ENCODE data around the gene PCDHGA11. TPM values are rescaled to one million over a fixed set of nuclear protein-coding genes. Genes with fewer than 3 reads are reported as not detected.
A peak's percentile ranks its signal among the peaks of the same experiment; 100 is the strongest.
"Not testable (repeated sequence)": the region's sequence is repeated elsewhere in the genome, so short reads cannot be mapped to it uniquely, and the experiment has no call there.

The PCDHGA11 gene
- total and polyA plus RNA-seq, 2 experiments from 2014 or later, result 1.8 to 2.7 TPM

DNA sequence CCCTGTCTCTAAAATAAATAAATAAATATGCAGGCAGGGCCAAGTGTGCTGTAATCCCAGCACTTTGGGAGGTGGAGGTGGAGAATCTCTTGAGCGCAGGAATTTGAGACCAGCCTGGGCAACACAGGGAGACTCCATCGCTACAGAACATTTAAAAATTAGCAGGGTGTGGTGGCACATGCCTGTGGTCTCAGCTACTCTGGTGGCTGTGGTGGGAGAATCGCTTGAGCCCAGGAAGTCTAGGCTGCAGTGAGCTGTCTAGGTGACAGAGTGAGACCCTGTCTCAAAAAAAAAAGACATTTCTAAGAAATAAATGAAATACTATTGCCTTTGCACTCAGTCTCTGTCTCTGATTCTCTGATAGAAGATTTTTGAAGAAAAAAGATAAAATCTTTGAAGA, 9.3 kb upstream of the PCDHGA11 start:
- Histone ChIP-seq H3K4me1 (ENCODE audit: insufficient read depth) (no peaks in the 10 kb centered on the region), H3K9me3 (ENCODE audit: low read depth) (peaks cover 43% of the 10 kb centered on the region), H4K20me1 (ENCODE audit: insufficient read depth, poor library complexity, severe bottlenecking) (no peaks in the 10 kb centered on the region), H3K9me2 (replicated peaks; ENCODE audit: insufficient read depth) (no peaks in the 10 kb centered on the region), H3K36me3 (replicated peaks; ENCODE audit: insufficient read depth, low read depth) (peaks cover 7% of the 10 kb centered on the region), H3K79me2 (peaks cover 25% of the 10 kb centered on the region), H3K4me2 (peak overlapping the region; percentile 41), H3K27me3 (no peaks in the 10 kb centered on the region), H2AFZ (no peak overlapping the region), H3K4me3 (no peak overlapping the region), H3K27ac (no peak overlapping the region)
- 97% methylated on average over 3 of the region's 3 CpGs for WGBS (ENCODE audit: low lambda C conversion rate, missing lambda C conversion rate)
- no peak for DNase-seq (ENCODE audit: low spot score)
- TF ChIP-seq, protein P1, sequence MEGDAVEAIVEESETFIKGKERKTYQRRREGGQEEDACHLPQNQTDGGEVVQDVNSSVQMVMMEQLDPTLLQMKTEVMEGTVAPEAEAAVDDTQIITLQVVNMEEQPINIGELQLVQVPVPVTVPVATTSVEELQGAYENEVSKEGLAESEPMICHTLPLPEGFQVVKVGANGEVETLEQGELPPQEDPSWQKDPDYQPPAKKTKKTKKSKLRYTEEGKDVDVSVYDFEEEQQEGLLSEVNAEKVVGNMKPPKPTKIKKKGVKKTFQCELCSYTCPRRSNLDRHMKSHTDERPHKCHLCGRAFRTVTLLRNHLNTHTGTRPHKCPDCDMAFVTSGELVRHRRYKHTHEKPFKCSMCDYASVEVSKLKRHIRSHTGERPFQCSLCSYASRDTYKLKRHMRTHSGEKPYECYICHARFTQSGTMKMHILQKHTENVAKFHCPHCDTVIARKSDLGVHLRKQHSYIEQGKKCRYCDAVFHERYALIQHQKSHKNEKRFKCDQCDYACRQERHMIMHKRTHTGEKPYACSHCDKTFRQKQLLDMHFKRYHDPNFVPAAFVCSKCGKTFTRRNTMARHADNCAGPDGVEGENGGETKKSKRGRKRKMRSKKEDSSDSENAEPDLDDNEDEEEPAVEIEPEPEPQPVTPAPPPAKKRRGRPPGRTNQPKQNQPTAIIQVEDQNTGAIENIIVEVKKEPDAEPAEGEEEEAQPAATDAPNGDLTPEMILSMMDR (IDR thresholded peaks at IDR 0.05; ENCODE audit: poor library complexity), result no peak
- TF ChIP-seq EZH2 (IDR thresholded peaks at IDR 0.05; ENCODE audit: borderline replicate concordance), result no peak
- no peak for TF ChIP-seq EZH2phosphoT487 (IDR thresholded peaks at IDR 0.05; ENCODE audit: low read depth, severe bottlenecking, unreplicated experiment)

DNA sequence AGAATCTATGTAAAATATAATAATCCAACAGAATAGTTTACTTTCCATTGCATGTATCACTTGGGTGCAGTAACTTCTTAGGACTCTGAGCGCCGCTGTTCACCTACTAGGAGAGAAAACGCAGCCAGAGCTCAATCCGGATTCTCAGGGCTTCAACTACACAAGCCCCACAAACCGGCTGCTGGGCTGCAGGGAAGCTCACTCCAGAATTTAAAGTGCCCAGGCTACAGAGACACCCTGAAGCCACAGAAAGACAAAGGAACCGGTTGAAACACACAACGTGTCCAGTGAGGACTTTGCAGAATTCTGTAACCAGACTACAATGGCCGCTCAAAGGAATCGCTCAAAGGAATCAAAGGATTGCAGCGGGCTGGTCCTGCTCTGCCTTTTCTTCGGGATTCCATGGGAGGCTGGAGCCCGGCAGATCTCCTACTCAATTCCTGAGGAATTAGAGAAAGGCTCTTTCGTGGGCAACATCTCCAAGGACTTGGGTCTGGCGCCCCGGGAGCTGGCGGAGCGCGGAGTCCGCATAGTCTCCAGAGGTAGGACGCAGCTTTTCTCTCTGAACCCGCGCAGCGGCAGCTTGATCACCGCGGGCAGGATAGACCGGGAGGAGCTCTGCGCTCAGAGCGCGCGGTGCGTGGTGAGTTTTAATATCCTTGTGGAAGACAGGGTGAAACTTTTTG, 7.9 kb upstream of the PCDHGA11 start, which contains the start of gene PCDHGA10:
PCDHGA10 (plus strand) TSS at position 134 of the 686 bp plus-strand sequence; CDS start at position 323, 189 bp downstream.
- Histone ChIP-seq H3K9me3 (ENCODE audit: low read depth) (peaks cover 44% of the 10 kb centered on the region), H4K20me1 (ENCODE audit: insufficient read depth, poor library complexity, severe bottlenecking) (no peaks in the 10 kb centered on the region), H3K27me3 (no peaks in the 10 kb centered on the region), H2AFZ (peak within 1 kb of the TSS; percentile 53), H3K9me2 (replicated peaks; ENCODE audit: insufficient read depth) (no peaks in the 10 kb centered on the region), H3K4me1 (ENCODE audit: insufficient read depth) (no peaks in the 10 kb centered on the region), H3K36me3 (replicated peaks; ENCODE audit: insufficient read depth, low read depth) (peaks cover 4% of the 10 kb centered on the region), H3K4me3 (peak within 1 kb of the TSS; percentile 44), H3K79me2 (peaks cover 25% of the 10 kb centered on the region), H3K27ac (peak within 1 kb of the TSS; percentile 54), H3K4me2 (peak within 1 kb of the TSS; percentile 73)
- DNase-seq (ENCODE audit: low spot score), result peak; percentile 74
- TF ChIP-seq, protein P1 (IDR thresholded peaks at IDR 0.05; ENCODE audit: poor library complexity), result peak; percentile 49
- no peak for TF ChIP-seq EZH2phosphoT487 (IDR thresholded peaks at IDR 0.05; ENCODE audit: low read depth, severe bottlenecking, unreplicated experiment)
- WGBS (ENCODE audit: low lambda C conversion rate, missing lambda C conversion rate), result 49% methylated on average over 31 of the region's 31 CpGs

DNA sequence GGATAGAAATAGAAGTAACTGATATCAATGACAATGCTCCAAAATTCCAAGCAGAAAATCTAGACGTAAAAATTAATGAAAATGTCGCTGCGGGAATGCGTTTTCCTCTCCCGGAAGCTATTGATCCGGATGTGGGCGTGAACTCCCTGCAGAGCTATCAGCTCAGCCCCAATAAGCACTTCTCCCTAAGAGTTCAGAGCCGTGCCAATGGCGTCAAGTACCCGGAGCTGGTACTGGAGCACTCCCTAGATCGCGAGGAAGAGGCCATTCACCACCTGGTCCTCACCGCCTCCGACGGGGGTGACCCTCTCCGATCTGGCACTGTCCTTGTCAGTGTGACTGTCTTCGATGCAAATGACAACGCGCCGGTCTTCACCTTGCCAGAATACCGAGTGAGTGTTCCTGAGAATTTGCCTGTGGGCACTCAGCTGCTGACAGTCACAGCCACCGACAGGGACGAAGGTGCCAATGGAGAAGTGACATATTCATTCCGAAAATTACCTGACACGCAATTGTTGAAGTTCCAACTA, 7.2 kb upstream of the PCDHGA11 start:
- H3K27me3 ChIP-seq, result no peaks in the 10 kb centered on the region
- 74% methylated on average over 25 of the region's 25 CpGs for WGBS (ENCODE audit: low lambda C conversion rate, missing lambda C conversion rate)
- TF ChIP-seq EZH2 (IDR thresholded peaks at IDR 0.05; ENCODE audit: borderline replicate concordance), result no peak
- TF ChIP-seq EZH2phosphoT487 (IDR thresholded peaks at IDR 0.05; ENCODE audit: low read depth, severe bottlenecking, unreplicated experiment), result no peak
- TF ChIP-seq, protein P1 (IDR thresholded peaks at IDR 0.05; ENCODE audit: poor library complexity), result no peak

DNA sequence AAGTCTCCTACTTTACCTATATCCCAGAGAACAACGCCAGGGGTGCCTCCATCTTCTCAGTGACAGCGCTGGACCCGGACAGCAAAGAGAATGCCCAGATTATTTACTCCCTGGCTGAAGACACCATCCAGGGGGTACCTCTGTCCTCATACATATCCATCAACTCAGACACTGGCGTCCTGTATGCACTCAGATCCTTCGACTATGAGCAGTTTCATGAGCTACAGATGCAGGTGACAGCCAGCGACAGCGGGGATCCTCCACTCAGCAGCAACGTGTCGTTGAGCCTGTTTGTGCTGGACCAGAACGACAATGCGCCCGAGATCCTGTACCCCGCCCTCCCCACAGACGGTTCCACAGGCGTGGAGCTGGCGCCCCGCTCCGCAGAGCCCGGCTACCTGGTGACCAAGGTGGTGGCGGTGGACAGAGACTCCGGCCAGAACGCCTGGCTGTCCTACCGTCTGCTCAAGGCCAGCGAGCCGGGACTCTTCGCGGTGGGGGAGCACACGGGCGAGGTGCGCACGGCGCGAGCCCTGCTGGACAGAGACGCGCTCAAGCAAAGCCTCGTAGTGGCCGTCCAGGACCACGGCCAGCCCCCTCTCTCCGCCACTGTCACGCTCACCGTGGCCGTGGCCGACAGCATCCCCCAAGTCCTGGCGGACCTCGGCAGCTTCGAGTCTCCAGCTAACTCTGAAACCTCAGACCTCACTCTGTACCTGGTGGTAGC, 6.1 kb upstream of the PCDHGA11 start:
- H3K9me2 ChIP-seq (replicated peaks; ENCODE audit: insufficient read depth); DNase-seq (ENCODE audit: low spot score); H3K27ac ChIP-seq; H3K36me3 ChIP-seq (replicated peaks; ENCODE audit: insufficient read depth, low read depth); H2AFZ ChIP-seq; H3K4me2 ChIP-seq; H4K20me1 ChIP-seq (ENCODE audit: insufficient read depth, poor library complexity, severe bottlenecking); H3K27me3 ChIP-seq; H3K4me1 ChIP-seq (ENCODE audit: insufficient read depth); H3K4me3 ChIP-seq: not testable (repeated sequence)
- H3K9me3 ChIP-seq (ENCODE audit: low read depth), result peaks cover 49% of the 10 kb centered on the region
- WGBS (ENCODE audit: low lambda C conversion rate, missing lambda C conversion rate), result 99% methylated on average over 43 of the region's 46 CpGs
- peaks cover 16% of the 10 kb centered on the region for H3K79me2 ChIP-seq

More for the DNA sequence above, 7.2 kb upstream of the PCDHGA11 start:
- Histone ChIP-seq H3K79me2 (peaks cover 24% of the 10 kb centered on the region), H3K4me1 (ENCODE audit: insufficient read depth) (no peaks in the 10 kb centered on the region), H3K9me2 (replicated peaks; ENCODE audit: insufficient read depth) (no peaks in the 10 kb centered on the region), H3K9me3 (ENCODE audit: low read depth) (peaks cover 49% of the 10 kb centered on the region), H4K20me1 (ENCODE audit: insufficient read depth, poor library complexity, severe bottlenecking) (no peaks in the 10 kb centered on the region), H2AFZ (peak overlapping the region; percentile 53), H3K4me2 (peak overlapping the region; percentile 73), H3K27ac (no peak overlapping the region), H3K36me3 (replicated peaks; ENCODE audit: insufficient read depth, low read depth) (peaks cover 4% of the 10 kb centered on the region), H3K4me3 (peak overlapping the region; percentile 4)
- no peak for DNase-seq (ENCODE audit: low spot score)

DNA sequence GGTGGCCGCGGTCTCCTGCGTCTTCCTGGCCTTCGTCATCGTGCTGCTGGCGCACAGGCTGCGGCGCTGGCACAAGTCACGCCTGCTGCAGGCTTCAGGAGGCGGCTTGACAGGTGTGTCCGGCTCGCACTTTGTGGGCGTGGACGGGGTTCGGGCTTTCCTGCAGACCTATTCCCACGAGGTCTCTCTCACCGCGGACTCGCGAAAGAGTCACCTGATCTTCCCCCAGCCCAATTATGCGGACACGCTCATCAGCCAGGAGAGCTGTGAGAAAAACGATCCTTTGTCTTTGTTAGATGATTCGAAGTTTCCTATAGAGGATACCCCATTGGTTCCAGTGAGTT, 5.6 kb upstream of the PCDHGA11 start:
- H3K9me2 ChIP-seq (replicated peaks; ENCODE audit: insufficient read depth); H3K27me3 ChIP-seq; DNase-seq (ENCODE audit: low spot score); H3K4me2 ChIP-seq; H2AFZ ChIP-seq; H4K20me1 ChIP-seq (ENCODE audit: insufficient read depth, poor library complexity, severe bottlenecking); H3K27ac ChIP-seq; H3K4me3 ChIP-seq; H3K4me1 ChIP-seq (ENCODE audit: insufficient read depth); H3K36me3 ChIP-seq (replicated peaks; ENCODE audit: insufficient read depth, low read depth): not testable (repeated sequence)
- WGBS (ENCODE audit: low lambda C conversion rate, missing lambda C conversion rate), result over 99% methylated on average over 22 of the region's 24 CpGs
- Histone ChIP-seq H3K79me2 (peaks cover 17% of the 10 kb centered on the region), H3K9me3 (ENCODE audit: low read depth) (peaks cover 52% of the 10 kb centered on the region)
